ENCODE measurements around the gene PCOLCE2. TPM values are rescaled to one million over a fixed set of nuclear protein-coding genes. Genes with fewer than 3 reads are reported as not detected.

Gene PCOLCE2, protein sequence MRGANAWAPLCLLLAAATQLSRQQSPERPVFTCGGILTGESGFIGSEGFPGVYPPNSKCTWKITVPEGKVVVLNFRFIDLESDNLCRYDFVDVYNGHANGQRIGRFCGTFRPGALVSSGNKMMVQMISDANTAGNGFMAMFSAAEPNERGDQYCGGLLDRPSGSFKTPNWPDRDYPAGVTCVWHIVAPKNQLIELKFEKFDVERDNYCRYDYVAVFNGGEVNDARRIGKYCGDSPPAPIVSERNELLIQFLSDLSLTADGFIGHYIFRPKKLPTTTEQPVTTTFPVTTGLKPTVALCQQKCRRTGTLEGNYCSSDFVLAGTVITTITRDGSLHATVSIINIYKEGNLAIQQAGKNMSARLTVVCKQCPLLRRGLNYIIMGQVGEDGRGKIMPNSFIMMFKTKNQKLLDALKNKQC
- 0.22 TPM in 1 of 2 replicates, not detected in the other for total RNA-seq

DNA sequence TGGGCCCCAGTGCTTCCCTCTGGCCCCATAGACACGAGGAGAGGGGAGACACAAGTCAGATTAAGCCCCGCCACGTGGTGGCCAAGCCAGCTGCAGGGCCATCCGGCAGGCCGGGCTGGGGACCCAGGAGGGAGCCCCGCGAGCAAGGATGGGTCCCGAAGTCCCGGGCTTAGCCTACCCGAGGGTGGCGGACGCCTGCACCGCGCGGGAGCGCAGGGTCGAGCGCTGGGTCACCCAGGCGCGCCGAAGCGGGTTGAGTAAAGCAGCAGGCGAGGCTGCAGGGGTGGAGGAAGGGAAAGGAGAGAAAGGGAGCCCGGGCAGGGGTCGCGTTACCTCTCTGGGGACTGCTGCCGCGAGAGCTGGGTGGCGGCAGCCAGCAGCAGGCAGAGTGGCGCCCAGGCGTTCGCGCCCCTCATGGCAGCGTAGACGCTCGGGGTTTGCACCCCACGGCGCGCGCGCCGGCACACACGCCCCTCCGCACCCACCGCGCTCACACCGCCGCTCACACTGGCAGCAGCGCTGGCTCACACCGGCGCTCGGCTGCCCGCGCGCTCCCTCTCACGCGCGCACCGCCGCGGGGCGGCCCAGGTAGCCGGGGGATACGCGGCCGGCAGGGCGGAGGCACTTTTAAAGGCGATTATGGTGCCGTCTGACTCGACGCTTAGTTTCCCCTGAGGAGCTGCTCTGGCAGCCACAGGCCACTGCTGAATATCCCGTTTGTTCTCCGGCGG lies at the start of gene PCOLCE2:
TSS of gene PCOLCE2 (minus strand) at position 603 of the 731 bp plus-strand sequence. CDS start at position 416, 187 bp downstream.

Other genes with a start within 250 kb of the PCOLCE2 start
- 1.6 and 6.2 TPM in 2 replicates for gene TRPC1, start 165.0 kb downstream of the PCOLCE2 start, total RNA-seq
- gene PAQR9, start 74.6 kb upstream of the PCOLCE2 start, total RNA-seq: not detected in 2 replicates
- gene U2SURP, start 112.5 kb upstream of the PCOLCE2 start, total RNA-seq: 28.1 and 39.2 TPM in 2 replicates
- gene CHST2, start 230.7 kb upstream of the PCOLCE2 start, total RNA-seq: 2.3 TPM in 2 replicates